Cardiac muscle cell (in vitro differentiated cells and primary cell): ENCODE results near the gene ELAVL2. TPM values are rescaled to one million over a fixed set of nuclear protein-coding genes. Genes with fewer than 3 reads are reported as not detected.

Experiments
- DNase-seq, 2 donors: peaks; one replicate each; pipeline versions ENCODE4 v3.0.0 to v3.0.0-alpha.2; 2010 to 2017; ENCODE audit warnings: low read depth in 1 of 2, low spot score in 1 of 2
- H3K27ac ChIP-seq: fragments of 200-600 bp; sonication (generic); 2 replicates; pipeline ENCODE4 v1.5.1; 2016
- H3K27me3 ChIP-seq: fragments of 200-600 bp; sonication (generic); 2 replicates; pipeline ENCODE4 v1.6.0; 2016; ENCODE audit warnings: control low read depth
- H3K36me3 ChIP-seq: fragments of 200-600 bp; sonication (generic); 2 replicates; pipeline ENCODE4 v1.5.1; 2016; ENCODE audit warnings: control low read depth
- H3K4me1 ChIP-seq: fragments of 200-600 bp; sonication (generic); 2 replicates; pipeline ENCODE4 v1.8.1; 2017; ENCODE audit warnings: low read depth, mild to moderate bottlenecking, mixed run types
- H3K4me3 ChIP-seq: fragments of 200-600 bp; sonication (generic); 2 replicates; pipeline ENCODE4 v1.5.1; 2016; ENCODE audit warnings: mild to moderate bottlenecking
- H3K9me3 ChIP-seq: fragments of 200-600 bp; sonication (generic); 2 replicates; pipeline ENCODE4 v1.5.1; 2017; ENCODE audit warnings: low read depth, mild to moderate bottlenecking, control low read depth
- polyA plus RNA-seq: library from polyadenylated mRNA; unstranded; fragments of >200 nt; fragmentation: Nextera tagmentation; extraction: Ambion mirVana; gene quantifications from 2 replicates; pipeline ENCODE4 v1.2.1, GENCODE V29; 2016
- total RNA-seq: library from RNA; depleted of rRNA; stranded (reverse); fragments of >200 nt; gene quantifications from 2 replicates; pipeline ENCODE4 v1.2.3, GENCODE V29; 2016
- TF ChIP-seq, protein P1 (sequence below): IDR thresholded peaks from 2 replicates; pipeline ENCODE4 v1.5.1; 2012; ENCODE audit warnings: low read depth, mild to moderate bottlenecking, low read length

ELAVL2 gene
- total and polyA plus RNA-seq, 2 experiments from 2014 or later = 3.2 to 11.2 TPM

DNA sequence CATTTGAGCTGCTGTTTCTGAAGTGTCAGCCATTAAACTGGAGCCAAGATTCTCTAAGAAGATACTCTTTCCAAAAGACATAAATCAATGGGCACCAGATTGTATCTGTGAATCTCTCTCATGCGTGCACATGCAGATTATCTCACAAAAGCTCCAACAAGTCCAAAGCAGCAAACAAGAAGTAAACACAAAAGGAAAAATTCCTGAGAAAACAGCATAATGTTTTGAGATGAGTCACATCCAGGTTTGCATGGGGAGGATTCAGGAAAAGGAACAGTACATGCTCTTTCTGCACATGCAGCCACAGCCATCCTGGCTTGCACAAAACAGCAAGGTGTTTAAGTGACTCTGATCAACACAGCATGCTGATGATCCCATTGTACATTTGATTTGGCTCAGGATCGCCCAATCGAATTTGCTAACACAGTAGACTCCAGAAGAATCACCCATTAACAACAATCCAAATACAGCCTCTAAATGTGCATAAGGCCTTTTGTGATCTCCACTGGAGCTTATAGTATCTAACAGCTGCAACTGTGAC is 143.1 kb downstream of the ELAVL2 start:
- H3K4me1 ChIP-seq = peaks cover 18% of the 10 kb centered on the region
- H3K36me3 ChIP-seq = no peaks in the 10 kb centered on the region
- H3K4me3 ChIP-seq = no peak overlapping the region
- TF ChIP-seq, protein P1, sequence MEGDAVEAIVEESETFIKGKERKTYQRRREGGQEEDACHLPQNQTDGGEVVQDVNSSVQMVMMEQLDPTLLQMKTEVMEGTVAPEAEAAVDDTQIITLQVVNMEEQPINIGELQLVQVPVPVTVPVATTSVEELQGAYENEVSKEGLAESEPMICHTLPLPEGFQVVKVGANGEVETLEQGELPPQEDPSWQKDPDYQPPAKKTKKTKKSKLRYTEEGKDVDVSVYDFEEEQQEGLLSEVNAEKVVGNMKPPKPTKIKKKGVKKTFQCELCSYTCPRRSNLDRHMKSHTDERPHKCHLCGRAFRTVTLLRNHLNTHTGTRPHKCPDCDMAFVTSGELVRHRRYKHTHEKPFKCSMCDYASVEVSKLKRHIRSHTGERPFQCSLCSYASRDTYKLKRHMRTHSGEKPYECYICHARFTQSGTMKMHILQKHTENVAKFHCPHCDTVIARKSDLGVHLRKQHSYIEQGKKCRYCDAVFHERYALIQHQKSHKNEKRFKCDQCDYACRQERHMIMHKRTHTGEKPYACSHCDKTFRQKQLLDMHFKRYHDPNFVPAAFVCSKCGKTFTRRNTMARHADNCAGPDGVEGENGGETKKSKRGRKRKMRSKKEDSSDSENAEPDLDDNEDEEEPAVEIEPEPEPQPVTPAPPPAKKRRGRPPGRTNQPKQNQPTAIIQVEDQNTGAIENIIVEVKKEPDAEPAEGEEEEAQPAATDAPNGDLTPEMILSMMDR = no peak
- H3K27me3 ChIP-seq = no peaks in the 10 kb centered on the region
- DNase-seq = no peak
- no peak overlapping the region for H3K27ac ChIP-seq
- H3K9me3 ChIP-seq = no peaks in the 10 kb centered on the region

DNA sequence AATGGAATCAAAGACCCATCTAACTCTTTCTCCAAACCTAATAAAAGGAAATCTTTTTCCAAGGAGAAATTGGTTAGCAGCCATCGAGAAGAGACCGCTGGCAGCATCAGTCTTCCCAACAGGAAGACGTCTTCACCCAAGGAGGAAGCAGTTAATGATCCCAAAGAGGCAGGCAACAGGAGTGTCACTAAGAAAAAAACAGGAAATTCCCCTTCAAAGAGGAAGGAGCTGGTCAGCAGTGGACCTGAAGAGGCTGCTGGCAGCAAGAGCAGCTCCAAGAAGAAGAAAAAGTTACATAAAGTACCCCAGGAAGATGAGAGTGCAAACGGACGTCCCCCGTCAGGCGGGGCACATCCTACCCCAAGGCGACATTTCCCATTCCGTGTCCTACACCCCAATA is 143.7 kb downstream of the ELAVL2 start:
- DNase-seq = no peak
- no peaks in the 10 kb centered on the region for H3K27me3 ChIP-seq
- H3K4me1 ChIP-seq = peaks cover 18% of the 10 kb centered on the region
- no peak overlapping the region for H3K27ac ChIP-seq
- no peaks in the 10 kb centered on the region for H3K9me3 ChIP-seq
- TF ChIP-seq, protein P1 = no peak
- no peaks in the 10 kb centered on the region for H3K36me3 ChIP-seq
- no peak overlapping the region for H3K4me3 ChIP-seq

DNA sequence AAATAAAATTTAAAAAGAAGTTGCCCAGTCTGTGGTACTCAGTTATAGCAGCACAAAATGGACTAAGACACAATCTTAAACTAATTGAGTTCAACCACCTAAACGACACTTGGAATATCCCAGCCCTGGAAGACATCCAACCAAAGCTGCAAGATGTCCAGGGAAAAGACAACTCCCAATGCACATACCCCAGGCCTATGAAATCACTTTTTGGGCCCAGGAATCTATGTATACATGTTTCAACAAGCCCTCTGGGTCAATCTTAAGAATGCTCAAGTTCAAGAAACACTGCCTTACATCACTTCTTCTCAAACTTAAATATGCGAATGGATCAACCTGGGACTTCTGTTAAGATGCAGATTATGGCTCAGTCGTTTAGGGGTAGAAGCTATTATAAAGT is 148.6 kb downstream of the ELAVL2 start:
- no peaks in the 10 kb centered on the region for H3K27me3 ChIP-seq
- no peaks in the 10 kb centered on the region for H3K4me1 ChIP-seq
- H3K36me3 ChIP-seq = no peaks in the 10 kb centered on the region
- no peaks in the 10 kb centered on the region for H3K9me3 ChIP-seq
- TF ChIP-seq, protein P1 = no peak
- H3K27ac ChIP-seq = no peak overlapping the region
- DNase-seq = no peak
- no peak overlapping the region for H3K4me3 ChIP-seq

DNA sequence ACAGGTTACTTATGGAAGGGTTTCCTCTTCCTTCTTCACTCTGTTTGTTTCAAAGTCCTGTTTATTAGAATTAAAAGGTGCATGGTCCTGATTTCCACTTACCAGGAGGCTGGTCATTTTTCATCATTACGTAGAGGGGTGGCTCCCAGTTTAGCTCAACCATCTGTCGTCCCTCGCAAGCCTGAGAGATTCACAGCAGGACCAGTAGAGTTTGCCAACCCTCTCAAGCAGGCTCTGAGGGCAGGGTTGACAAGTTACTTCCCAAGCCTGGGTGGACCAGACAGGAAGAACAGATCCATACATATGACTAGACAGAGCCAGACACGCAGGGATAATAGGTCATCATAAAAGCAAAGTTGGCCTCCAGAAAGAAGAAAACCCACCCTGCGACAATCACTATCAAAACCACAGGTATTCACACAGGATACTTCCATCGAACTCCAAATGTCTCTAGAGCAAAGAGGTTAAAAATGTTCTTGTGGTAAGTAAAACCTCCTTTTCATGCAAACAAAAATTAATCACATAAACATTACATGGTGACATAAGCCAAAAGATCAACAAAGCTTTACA is 151.9 kb downstream of the ELAVL2 start:
- Histone ChIP-seq H3K9me3 (no peaks in the 10 kb centered on the region), H3K27me3 (no peaks in the 10 kb centered on the region), H3K4me1 (no peaks in the 10 kb centered on the region), H3K27ac (no peak overlapping the region), H3K4me3 (no peak overlapping the region), H3K36me3 (peaks cover 9% of the 10 kb centered on the region)
- DNase-seq = no peak
- TF ChIP-seq, protein P1 = no peak

DNA sequence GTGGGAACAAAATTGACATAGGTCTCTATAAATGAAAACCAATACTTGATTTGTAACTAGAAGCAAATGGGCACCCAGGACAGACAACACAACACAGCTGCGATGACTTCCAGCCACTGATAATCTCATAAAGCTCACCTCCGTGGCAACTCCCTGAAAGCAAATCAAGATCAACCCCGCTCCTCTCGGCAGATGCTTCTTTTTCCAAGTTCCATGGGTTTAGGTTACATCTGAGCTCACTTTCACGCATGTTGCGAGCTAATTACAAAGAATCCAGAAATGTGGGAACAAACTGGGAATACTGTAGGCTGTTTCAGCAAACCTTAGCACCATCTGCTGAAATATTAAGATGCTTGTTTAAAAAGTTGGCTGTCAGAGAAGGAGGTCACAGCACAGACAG is 153.9 kb downstream of the ELAVL2 start:
- Histone ChIP-seq H3K27ac (no peak overlapping the region), H3K4me3 (no peak overlapping the region), H3K27me3 (no peaks in the 10 kb centered on the region), H3K9me3 (no peaks in the 10 kb centered on the region), H3K4me1 (no peaks in the 10 kb centered on the region), H3K36me3 (peaks cover 9% of the 10 kb centered on the region)
- TF ChIP-seq, protein P1 = no peak
- no peak for DNase-seq
